ENCODE measurements around the gene CYGB.

Gene CYGB

DNA sequence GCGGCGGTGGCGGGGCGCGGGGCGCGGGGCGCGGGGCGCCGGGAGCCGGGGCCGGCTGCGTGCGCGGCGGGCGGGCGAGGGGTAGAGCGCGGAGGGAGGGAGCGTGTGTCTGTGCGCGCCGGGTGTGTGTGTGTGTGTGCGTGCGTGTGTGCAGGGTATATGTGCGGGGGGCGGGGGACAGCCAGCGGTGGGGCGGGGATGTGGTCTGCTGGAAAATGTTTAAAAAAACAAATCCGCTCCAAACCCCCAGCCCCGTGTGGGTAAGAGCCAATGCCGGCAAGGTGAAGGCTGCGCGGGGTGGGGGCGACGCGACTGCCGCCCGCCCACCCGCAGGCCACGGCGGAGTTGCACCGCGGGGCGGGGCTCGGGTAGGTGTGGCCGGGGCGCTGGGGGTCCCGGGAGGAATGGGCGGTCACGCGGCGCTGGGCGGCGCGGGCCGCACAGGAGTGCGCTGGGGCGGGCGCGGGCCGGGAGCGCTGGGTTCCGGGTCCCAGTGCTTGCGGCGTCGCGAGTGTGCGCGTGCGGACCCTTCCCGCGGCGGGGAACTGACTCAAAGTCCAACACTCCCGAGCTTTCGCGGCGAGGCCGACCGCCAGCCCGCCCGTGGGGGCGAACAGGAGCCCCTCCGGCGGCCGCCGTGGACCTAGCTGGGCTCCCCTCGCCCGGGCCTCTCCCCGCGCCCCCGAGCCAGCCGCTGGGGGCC is at the start of gene CYGB:
TSS of gene CYGB (minus strand) at position 132 of the 703 bp plus-strand sequence. CDS start 167 bp downstream, outside the sequence.
- no peak for DNase-seq (ENCODE audit: low read depth in 2 of 3, low spot score in 1 of 3)

DNA sequence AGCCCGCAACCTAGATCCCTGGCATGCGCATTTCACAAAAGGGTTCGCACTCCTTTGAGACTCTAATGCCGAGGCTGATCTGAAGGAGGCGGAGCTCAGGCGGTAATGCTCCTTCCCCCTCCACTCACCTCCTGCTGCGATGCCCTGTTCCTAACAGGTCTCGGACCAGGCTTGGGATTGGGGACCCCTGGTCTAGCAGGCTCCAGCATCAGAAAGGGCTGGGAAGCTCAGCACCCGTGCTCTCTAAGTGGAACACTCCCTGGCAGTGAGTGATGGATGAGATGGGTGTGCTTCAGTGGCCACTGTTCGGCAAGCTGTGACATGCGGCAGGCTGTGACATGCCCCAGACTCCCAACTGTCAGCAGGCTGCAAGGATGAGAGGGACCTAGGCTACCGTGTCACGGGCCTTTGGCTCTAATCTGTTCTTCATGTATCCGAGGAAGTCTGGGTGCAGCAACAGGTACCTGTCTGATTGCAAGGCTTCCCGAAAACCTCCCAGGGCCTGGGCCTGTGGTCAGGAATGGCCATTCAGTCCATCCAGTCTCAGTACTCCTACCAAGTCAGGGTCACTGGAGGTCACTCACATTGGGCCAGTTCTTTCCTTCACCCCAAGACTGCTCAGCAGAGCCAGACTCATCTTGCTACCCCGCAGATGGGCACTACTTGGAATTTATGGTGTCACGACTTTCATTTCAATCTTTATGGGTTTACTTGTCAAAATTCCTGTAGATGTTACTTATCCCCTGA is 49.4 kb upstream of the CYGB start:
- DNase-seq (ENCODE audit: low read depth in 2 of 3, low spot score in 1 of 3), result no peak

GRCh38 chr17:76585649-76586593 is 48.4 kb upstream of the CYGB start, which contains the start of gene ST6GALNAC2:
TSS of gene ST6GALNAC2 (minus strand) at chr17:76585860. CDS start at chr17:76585808, 52 bp downstream.
- peak in 1 of 3 donors; percentile 25 for DNase-seq (ENCODE audit: low read depth in 2 of 3, low spot score in 1 of 3)

- no peak for DNase-seq (ENCODE audit: low read depth in 2 of 3, low spot score in 1 of 3)
Measured at GRCh38 chr17:76585033-76585648, 47.6 kb upstream of the CYGB start.

DNA sequence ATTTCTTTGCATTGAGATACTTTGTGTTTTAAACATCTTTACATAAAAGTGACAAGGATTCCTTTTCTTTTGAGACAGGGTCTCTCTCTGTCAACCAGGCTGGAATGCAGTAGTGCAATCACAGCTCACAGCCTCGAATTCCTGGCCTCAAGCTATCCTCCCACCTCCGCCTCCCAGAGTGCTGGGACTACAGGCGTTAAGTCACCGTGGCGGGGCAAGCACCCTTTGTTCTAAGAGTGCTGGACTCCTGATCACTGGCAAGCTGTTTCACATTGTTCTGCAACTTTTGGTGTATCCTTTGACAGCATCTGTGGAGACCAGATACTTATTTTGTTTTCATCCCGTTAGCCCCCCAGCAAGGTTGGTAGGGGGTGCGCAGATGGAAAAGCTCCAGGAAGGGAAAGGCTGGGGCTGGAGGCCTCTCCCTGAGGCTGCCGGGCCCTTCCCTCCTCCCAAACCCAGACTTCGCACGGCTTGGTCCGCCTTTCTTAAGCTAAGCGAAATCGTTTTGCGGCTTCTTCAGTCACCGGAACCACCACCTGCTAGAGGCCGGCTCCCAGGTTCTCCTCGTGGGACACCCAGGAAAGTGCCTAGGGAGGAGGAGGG is 47.0 kb upstream of the CYGB start:
- no peak for DNase-seq (ENCODE audit: low read depth in 2 of 3, low spot score in 1 of 3)

GRCh38 chr17:76582660-76583059 is 45.2 kb upstream of the CYGB start:
- DNase-seq (ENCODE audit: low read depth in 2 of 3, low spot score in 1 of 3), result no peak

DNA sequence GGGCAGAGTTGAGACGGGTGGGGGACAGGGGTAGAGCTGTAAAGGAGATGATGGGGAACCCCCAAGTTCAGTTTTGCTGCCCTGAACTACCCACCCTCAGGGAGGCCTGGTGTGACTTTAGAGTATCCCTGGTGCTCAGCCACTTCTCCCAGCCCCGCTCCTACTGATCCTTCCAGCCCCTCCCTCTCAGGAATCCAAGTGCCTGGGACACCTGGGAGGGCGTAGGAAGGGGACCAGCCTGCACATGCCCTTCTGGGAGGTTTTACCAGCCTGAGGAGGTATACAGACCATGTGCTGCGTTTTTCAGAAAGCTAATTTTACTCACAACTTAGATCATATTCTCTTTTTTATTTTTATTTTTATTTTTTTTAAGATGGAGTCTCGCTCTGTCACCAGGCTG is 44.0 kb upstream of the CYGB start:
- no peak for DNase-seq (ENCODE audit: low read depth in 2 of 3, low spot score in 1 of 3)

- DNase-seq (ENCODE audit: low read depth in 2 of 3, low spot score in 1 of 3), result no peak
Measured at GRCh38 chr17:76579281-76579680, 41.8 kb upstream of the CYGB start.

DNA sequence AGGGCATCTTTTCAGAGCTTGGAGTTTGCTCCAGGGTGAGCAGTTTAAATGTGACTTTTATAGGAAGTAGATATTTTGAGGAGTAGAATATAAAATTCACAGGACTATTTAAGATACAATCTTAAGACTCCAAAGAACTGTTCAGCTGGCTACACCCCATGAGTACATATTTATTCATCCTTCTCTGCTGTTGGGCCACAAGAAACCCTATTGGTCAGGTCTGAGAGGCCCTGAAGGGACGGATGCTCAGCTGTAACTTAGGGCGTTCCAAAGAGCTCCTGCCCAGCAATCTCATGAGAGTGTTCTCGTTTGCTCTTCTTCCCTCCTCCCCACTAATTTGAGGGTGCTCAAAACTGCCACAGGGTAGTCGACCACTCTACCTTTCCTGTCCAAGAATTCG is 40.9 kb upstream of the CYGB start:
- DNase-seq (ENCODE audit: low read depth in 2 of 3, low spot score in 1 of 3), result no peak

GRCh38 chr17:76577876-76578275 is 40.4 kb upstream of the CYGB start:
- DNase-seq (ENCODE audit: low read depth in 2 of 3, low spot score in 1 of 3), result no peak

DNA sequence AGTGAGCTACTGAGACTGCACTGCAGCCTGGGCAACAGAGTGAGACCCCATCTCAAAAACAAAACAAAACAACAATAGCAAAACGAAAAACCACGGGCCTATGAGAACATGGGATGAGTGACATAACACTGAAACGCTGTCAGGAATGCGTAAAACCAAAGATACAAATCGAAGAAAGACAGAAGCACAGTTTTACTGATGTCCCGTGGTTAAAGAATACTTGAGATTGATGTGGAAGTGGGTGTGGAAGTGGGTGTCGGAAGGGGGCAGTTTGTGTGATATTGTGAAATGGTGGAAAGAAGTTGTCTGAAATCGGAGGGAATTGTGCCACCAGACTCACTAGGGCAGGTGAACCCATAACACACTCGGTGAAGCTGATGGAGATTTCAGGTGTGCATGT is 38.7 kb upstream of the CYGB start:
- no peak for DNase-seq (ENCODE audit: low read depth in 2 of 3, low spot score in 1 of 3)

DNA sequence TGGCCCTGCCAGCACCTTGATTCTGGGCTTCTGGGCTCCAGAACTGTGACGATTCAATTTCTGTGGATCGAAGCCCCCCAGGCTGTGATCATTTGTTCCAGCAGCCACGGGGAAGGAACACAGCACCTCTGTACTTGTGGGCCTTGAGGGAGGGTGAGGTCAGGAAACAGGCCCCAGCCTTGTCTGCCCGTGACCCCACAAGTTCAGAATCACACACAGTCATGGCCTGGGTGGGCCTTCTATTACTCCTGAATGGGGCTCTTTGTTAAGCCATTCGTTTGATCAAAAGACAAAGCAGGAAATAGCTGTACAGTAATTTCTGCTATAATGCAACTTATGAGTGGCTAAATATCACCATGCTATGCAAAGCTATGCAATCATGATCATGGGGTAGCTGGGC is 38.1 kb upstream of the CYGB start:
- DNase-seq (ENCODE audit: low read depth in 2 of 3, low spot score in 1 of 3), result no peak

DNA sequence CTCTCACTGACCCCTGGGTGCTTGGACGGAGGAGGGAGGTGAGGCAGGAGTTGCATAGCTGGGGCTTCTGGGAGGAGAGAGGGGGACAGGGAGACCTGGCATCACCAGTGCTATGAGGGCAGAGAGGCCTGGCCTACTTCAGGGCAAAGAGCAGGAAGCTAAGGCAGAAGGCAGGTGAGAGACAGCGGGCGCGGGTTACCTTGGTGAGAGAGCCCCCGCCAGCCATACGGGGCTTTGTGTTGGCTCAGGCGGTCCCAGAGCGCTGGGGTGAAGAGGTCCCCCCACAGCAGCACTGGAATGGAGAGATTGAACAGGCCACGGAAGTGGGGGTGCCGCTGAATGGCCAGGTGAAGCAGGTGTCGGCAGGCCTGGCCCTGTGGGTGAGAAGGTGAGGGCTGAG is 36.7 kb upstream of the CYGB start:
- no peak for DNase-seq (ENCODE audit: low read depth in 2 of 3, low spot score in 1 of 3)

DNA sequence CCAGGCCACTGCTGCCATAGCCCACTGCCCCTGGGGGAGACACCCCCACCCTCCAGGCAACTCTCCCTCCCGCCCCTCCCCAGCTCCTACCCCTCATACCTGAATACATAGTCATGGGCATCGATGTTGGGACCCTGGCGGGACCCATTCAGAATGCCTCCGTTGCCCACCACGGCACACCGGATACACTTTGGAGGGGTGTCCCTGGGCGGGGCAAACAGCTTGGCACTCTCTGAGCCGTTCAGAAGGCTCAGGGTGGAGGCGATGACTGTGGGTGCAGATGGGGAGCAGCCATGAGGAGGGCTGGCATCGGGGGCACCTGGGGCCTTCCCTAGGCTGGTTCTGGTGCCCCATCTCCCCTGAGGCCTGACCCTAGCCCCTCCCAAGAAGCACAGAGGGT is 35.6 kb upstream of the CYGB start:
- DNase-seq (ENCODE audit: low read depth in 2 of 3, low spot score in 1 of 3), result no peak

- DNase-seq (ENCODE audit: low read depth in 2 of 3, low spot score in 1 of 3), result no peak
Measured at GRCh38 chr17:76572201-76572910, 34.8 kb upstream of the CYGB start.

DNA sequence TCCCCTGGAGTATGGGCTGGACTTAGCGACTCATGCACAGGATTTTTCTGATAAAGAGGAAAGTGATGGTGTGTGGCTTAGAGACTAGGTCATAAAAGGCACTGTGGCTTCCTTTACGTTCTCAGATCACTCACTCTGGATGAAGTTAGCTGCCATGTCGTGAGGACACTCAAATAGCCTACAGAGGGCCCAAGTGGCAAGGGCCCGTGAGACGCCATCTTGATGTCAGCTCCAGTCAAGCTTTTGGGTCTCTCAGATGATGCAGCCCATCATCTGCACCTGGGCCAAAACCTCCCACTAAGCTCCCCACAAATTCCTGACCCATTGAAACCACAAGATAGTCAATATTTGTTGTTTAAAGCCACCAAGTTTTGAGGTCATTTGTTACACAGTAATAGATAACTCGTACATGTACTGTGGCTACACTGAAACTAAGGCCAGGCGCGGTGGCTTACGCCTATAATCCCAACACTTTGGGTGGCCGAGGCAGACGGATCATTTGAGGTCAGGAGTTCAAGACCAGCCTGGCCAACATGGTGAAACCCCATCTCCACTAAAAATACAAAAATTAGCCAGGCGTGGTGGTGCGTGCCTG is 33.5 kb upstream of the CYGB start:
- no peak for DNase-seq (ENCODE audit: low read depth in 2 of 3, low spot score in 1 of 3)

DNA sequence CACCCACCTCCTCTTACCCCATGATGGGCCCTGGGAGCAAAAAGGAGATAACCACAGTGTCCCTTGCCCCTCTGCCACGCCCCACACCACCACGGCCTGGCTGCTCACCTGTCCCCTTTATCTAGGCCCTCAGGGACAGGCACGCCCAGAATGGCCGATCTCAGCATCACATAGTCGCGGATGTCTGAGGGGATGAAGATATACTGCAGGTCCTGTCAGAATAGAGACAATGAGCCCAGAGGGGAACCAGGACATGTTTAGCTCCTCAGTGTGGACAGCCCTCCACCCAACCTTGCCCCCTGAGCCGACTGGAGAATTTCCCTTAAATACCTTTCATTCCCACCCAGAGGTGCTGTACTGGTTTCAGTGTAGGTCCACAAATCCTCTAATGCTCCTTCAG is 32.9 kb upstream of the CYGB start:
- DNase-seq (ENCODE audit: low read depth in 2 of 3, low spot score in 1 of 3), result no peak

GRCh38 chr17:76569607-76570279 is 32.2 kb upstream of the CYGB start:
- DNase-seq (ENCODE audit: low read depth in 2 of 3, low spot score in 1 of 3), result no peak

DNA sequence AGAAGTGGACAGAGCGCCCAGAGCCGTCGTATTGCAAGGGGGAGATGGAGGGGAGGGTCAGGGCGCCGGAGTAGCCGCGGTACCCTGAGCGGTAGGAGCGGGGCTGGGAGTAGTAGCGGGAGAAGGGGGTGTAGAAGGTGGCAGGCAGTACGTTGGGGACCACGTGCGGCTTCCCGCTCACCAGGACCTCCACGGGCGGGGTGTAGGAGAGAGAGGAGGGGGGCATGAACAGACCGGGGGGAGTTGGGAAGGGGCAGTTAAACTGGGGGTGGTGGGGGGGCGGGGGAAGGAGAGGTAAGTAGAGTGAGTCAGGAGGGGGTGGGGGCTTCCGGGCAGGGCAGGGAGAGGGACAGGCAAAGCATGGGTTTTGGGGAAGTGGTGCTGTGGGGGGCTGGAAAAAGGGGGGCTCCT is 31.3 kb upstream of the CYGB start:
- no peak for DNase-seq (ENCODE audit: low read depth in 2 of 3, low spot score in 1 of 3)

Measured in stimulated activated CD4-positive, alpha-beta T cell treated with anti-CD3 and anti-CD28 coated beads, Interleukin-12 subunit alpha, Interleukin-12 subunit beta, amount 100 ng/mL, for 48 hours (primary cell).